ENCODE results near the gene CCN6.

DNA sequence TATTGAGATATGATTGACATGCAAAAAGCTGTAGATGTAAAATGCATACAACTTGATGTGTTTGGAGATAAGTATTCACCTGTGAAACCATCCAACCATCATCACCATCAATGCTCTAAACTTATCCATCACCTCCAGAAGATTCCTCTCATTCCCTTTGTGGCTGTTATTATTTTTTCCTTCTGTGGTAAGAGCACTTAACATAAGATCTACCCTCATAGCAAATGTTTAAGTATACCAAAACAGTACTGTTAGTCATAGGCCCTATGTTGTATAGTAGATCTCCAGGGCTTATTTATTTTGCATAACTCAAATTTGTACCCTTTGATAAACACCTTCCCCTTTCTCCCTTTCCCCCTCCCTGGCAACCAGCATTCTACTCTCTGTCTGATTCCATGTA lies 31.2 kb upstream of the CCN6 start:
- TF ChIP-seq CTCF (IDR thresholded peaks at IDR 0.05) (no peak), POLR2A (IDR thresholded peaks at IDR 0.05) (no peak)
